Liver (tissue), 9 donors: ENCODE data around the gene GBE1. TPM values are rescaled to one million over a fixed set of nuclear protein-coding genes. Genes with fewer than 3 reads are reported as not detected.
"Not testable (repeated sequence)": the region's sequence is repeated elsewhere in the genome, so short reads cannot be mapped to it uniquely, and the experiment has no call there.

ENCODE experiments used
- DNase-seq: peaks from one replicate; pipeline ENCODE4 v3.0.0-alpha.2; 2017; ENCODE audit warnings: low spot score
- H3K27ac ChIP-seq, 2 donors: one replicate each; pipeline ENCODE4 v1.7.0; 2013; ENCODE audit warnings: inconsistent platforms in 2 of 2, low read length in 2 of 2, control low read depth in 1 of 2, low read depth in 1 of 2, mild to moderate bottlenecking in 1 of 2
- H3K27me3 ChIP-seq, 4 donors: one replicate each; pipeline versions ENCODE4 v1.6.1 to v1.7.0; 2013; ENCODE audit warnings: low read length in 3 of 4, inconsistent platforms in 1 of 4, mild to moderate bottlenecking in 1 of 4, moderate library complexity in 1 of 4; ENCODE audit not compliant: control insufficient read depth in 4 of 4, insufficient read depth in 4 of 4
- H3K36me3 ChIP-seq, 4 donors: one replicate each; pipeline versions ENCODE4 v1.6.1 to v1.7.0; 2013; ENCODE audit warnings: low read length in 3 of 4, mild to moderate bottlenecking in 3 of 4, low read depth in 1 of 4, moderate library complexity in 1 of 4; ENCODE audit not compliant: control insufficient read depth in 4 of 4, insufficient read depth in 3 of 4
- H3K4me1 ChIP-seq, 4 donors: one replicate each; pipeline versions ENCODE4 v1.6.1 to v1.7.0; 2013; ENCODE audit warnings: low read length in 3 of 4, mild to moderate bottlenecking in 3 of 4, moderate library complexity in 1 of 4; ENCODE audit not compliant: control insufficient read depth in 4 of 4, insufficient read depth in 4 of 4
- H3K4me3 ChIP-seq, 3 donors: one replicate each; pipeline versions ENCODE4 v1.6.1 to v1.7.0; 2013; ENCODE audit warnings: low read length in 3 of 3, control low read depth in 1 of 3, low read depth in 1 of 3, mild to moderate bottlenecking in 1 of 3
- H3K9ac ChIP-seq, 2 donors: one replicate each; pipeline ENCODE4 v1.7.0; 2013; ENCODE audit warnings: low read length in 2 of 2, mild to moderate bottlenecking in 2 of 2, moderate library complexity in 2 of 2, control low read depth in 1 of 2, low read depth in 1 of 2
- H3K9me3 ChIP-seq, 4 donors: one replicate each; pipeline versions ENCODE4 v1.6.1 to v1.7.0; 2013; ENCODE audit warnings: low read length in 3 of 4; ENCODE audit not compliant: control insufficient read depth in 4 of 4
- ATF3 ChIP-seq: IDR thresholded peaks from 2 replicates; pipeline ENCODE4 v1.6.1; 2016; ENCODE audit warnings: antibody characterized with exemption
- CTCF ChIP-seq: fragments of 150-350 bp; IDR thresholded peaks from 2 replicates; pipeline ENCODE4 v1.5.1; 2017; ENCODE audit warnings: improper control_type of control experiment, low read depth, low read length; ENCODE audit not compliant: missing input control
- EGR1 ChIP-seq, 2 donors: IDR thresholded peaks; 2 replicates each; pipeline ENCODE4 v1.6.1; 2016 to 2018; ENCODE audit warnings: antibody characterized with exemption in 2 of 2, low read depth in 2 of 2
- HNF4A ChIP-seq, 2 donors: conservative IDR thresholded peaks; 2 replicates each; pipeline ENCODE4 v1.6.1; 2016; ENCODE audit warnings: antibody characterized with exemption in 2 of 2, mild to moderate bottlenecking in 2 of 2
- JUND ChIP-seq, 2 donors: IDR thresholded peaks; 2 replicates each; pipeline ENCODE4 v1.6.1; 2016; ENCODE audit warnings: antibody characterized with exemption in 2 of 2
- MAX ChIP-seq: IDR thresholded peaks from 2 replicates; pipeline ENCODE4 v1.6.1; 2016; ENCODE audit warnings: antibody characterized with exemption
- REST ChIP-seq: IDR thresholded peaks from 2 replicates; pipeline ENCODE4 v1.6.1; 2016; ENCODE audit warnings: antibody characterized with exemption, mild to moderate bottlenecking
- RXRA ChIP-seq, 2 donors: IDR thresholded peaks; 2 replicates each; pipeline ENCODE4 v1.6.1; 2017 to 2018; ENCODE audit warnings: antibody characterized with exemption in 2 of 2, mild to moderate bottlenecking in 1 of 2
- SP1 ChIP-seq: IDR thresholded peaks from 2 replicates; pipeline ENCODE4 v1.6.1; 2018; ENCODE audit warnings: antibody characterized with exemption, mild to moderate bottlenecking
- TAF1 ChIP-seq: conservative IDR thresholded peaks from 2 replicates; pipeline ENCODE4 v1.6.1; 2016; ENCODE audit warnings: antibody characterized with exemption, mild to moderate bottlenecking
- YY1 ChIP-seq: IDR thresholded peaks from 2 replicates; pipeline ENCODE4 v1.6.1; 2016; ENCODE audit warnings: antibody characterized with exemption, mild to moderate bottlenecking
- ZBTB33 ChIP-seq: IDR thresholded peaks from 2 replicates; pipeline ENCODE4 v1.6.1; 2016; ENCODE audit warnings: antibody characterized with exemption
- WGBS: extraction: QIAGEN DNeasy Blood & Tissue Kit; methylation state at CpG from one replicate; pipeline ENCODE4 v1.1.7; 2013; 5-methylcytosine and 5-hydroxymethylcytosine counted together
- polyA plus RNA-seq, 2 donors: library from polyadenylated mRNA; stranded (reverse) in 1 of 2; unstranded in 1 of 2; fragments of 200-250 nt in 1 of 2; fragments of >200 nt in 1 of 2; fragmentation: Nextera tagmentation in 1 of 2; extraction: Ambion mirVana in 1 of 2; gene quantifications; one replicate each; pipeline versions ENCODE4 v1.2.1 to v1.2.3, GENCODE V29; 2013 to 2015
- total RNA-seq, 2 donors: library from RNA; depleted of rRNA; stranded (reverse); fragments of >200 nt; gene quantifications; one replicate each; pipeline ENCODE4 v1.2.3, GENCODE V29; 2014
- donor health status: healthy.
- donor health status: healthy.
- donor health status: healthy.
- donor health status: healthy.
- donor health status: healthy.

The GBE1 gene
- total and polyA plus RNA-seq, 4 donors: 22.5 to 95.6 (median 25.8) TPM

GRCh38 chr3:81749265-81749664 is 12.2 kb downstream of the GBE1 start (continued):
- TF ChIP-seq ZBTB33: no peak

- H3K27ac ChIP-seq, H3K36me3 ChIP-seq, DNase-seq, H3K4me3 ChIP-seq, H3K9me3 ChIP-seq, H3K27me3 ChIP-seq, H3K9ac ChIP-seq: not testable (repeated sequence)
- 94% methylated on average over 4 of the region's 4 CpGs for WGBS
- peaks cover 7 to 22% (median 13%) of the 10 kb centered on the region in 4 donors for H3K4me1 ChIP-seq
Measured at GRCh38 chr3:81747280-81747679, 14.2 kb downstream of the GBE1 start.

GRCh38 chr3:81744366-81744765 is 17.1 kb downstream of the GBE1 start:
- H3K36me3 ChIP-seq: no peaks in the 10 kb centered on the region
- no peaks in the 10 kb centered on the region for H3K9me3 ChIP-seq
- TF ChIP-seq MAX (peak; percentile 40), EGR1 (IDR thresholded peaks at IDR 0.05; ENCODE audit: low read depth in 2 of 2) (no peak), SP1 (peak; percentile 41), JUND (IDR thresholded peaks at IDR 0.05) (peak; percentile 60 to 74), CTCF (no peak), HNF4A (conservative IDR thresholded peaks at IDR 0.05) (no peak), REST (peak; percentile 17), ZBTB33 (peak; percentile 8), YY1 (peak; percentile 40), RXRA (IDR thresholded peaks at IDR 0.05) (peak in 1 of 2 donors; percentile 8), ATF3 (no peak), TAF1 (no peak)
- H3K27ac ChIP-seq: peak overlapping the region; percentile 66 to 83
- no peak overlapping the region for H3K4me3 ChIP-seq
- no peaks in the 10 kb centered on the region for H3K27me3 ChIP-seq
- peaks cover 7 to 18% (median 13%) of the 10 kb centered on the region in 4 donors for H3K4me1 ChIP-seq
- H3K9ac ChIP-seq: no peak overlapping the region
- no peak for DNase-seq
